Activated B cell treated with CpG ODN at 0.5 μM for 24 hours (primary cell): ENCODE results near the gene SIRPB1. TPM values are rescaled to one million over a fixed set of nuclear protein-coding genes. Genes with fewer than 3 reads are reported as not detected.

ENCODE experiments used
- ATAC-seq: fragments of 200-7000 bp; cut with Tn5 transposase; one replicate; pipeline ENCODE4 v1.10.0; 2021; ENCODE audit warnings: low read depth, mild to moderate bottlenecking, moderate library complexity
- CTCF ChIA-PET: fragments of 350-600 bp; sonication (Branson Sonifier 250); formaldehyde crosslinking; loops from one replicate; lab custom pipeline; 2021; ENCODE audit warnings: antibody characterized with exemption; lab: Charles Lee
- POLR2A ChIA-PET: fragments of 350-600 bp; sonication (Branson Sonifier 250); formaldehyde crosslinking; loops from one replicate; lab custom pipeline; 2021; ENCODE audit warnings: antibody characterized with exemption; lab: Charles Lee
- DNase-seq: peaks from one replicate; pipeline ENCODE4 v3.0.0; 2022
- H3K27ac Mint-ChIP-seq: one replicate; pipeline ENCODE4 v1.8.0; 2020; ENCODE audit warnings: mixed read lengths
- H3K27me3 Mint-ChIP-seq: one replicate; pipeline ENCODE4 v1.8.0; 2021; ENCODE audit warnings: mixed read lengths
- H3K36me3 Mint-ChIP-seq: one replicate; pipeline ENCODE4 v1.8.0; 2021; ENCODE audit warnings: low read depth, mixed read lengths
- H3K4me1 Mint-ChIP-seq: one replicate; pipeline ENCODE4 v1.8.0; 2021; ENCODE audit warnings: mixed read lengths
- H3K4me3 Mint-ChIP-seq: one replicate; pipeline ENCODE4 v1.8.0; 2020; ENCODE audit warnings: mild to moderate bottlenecking, mixed read lengths
- H3K9me3 Mint-ChIP-seq: one replicate; pipeline ENCODE4 v1.8.0; 2020; ENCODE audit warnings: mixed read lengths
- intact Hi-C: fragments of 100-400 bp; cut with micrococcal nuclease; formaldehyde crosslinking; loops from one replicate; pipeline ENCODE4 v1.15.1; 2024
- total RNA-seq: library from RNA; stranded (reverse); gene quantifications from 2 replicates; pipeline ENCODE4 v1.2.3, GENCODE V29; 2022
- TF ChIP-seq, protein P1 (sequence below): fragments of 200-600 bp; IDR thresholded peaks from one replicate; pipeline ENCODE4 v1.8.0; 2022; ENCODE audit warnings: antibody characterized with exemption, mild to moderate bottlenecking

SIRPB1 gene
- total RNA-seq, 1 donor from 2014 or later: 1.1 TPM

DNA sequence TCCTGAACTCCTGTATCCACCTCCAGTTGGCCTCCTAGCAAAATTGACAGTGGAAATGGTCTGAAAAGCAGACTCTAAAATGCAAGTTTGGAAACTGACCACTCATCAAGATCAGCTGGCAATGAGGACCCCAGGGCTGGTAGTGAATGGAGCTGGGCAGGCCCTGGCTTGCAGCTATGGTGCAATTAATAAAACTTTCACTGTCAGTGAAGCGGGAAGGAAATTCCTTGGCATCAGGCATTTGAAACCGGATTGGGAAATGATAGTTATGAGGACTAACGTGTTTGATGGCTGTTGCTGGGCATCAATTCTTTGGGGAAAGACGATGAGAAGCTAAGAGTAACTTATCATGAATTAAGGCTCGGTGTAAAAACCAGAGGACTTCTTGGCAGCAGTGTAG is 19.1 kb downstream of the SIRPB1 start:
- ChIA-PET CTCF (no interaction called here), POLR2A (no interaction called here)
- no peak for ATAC-seq
- no peak for DNase-seq
- intact Hi-C loops: no loop called here
- no peak overlapping the region for H3K27ac Mint-ChIP-seq
- no peaks in the 10 kb centered on the region for H3K9me3 Mint-ChIP-seq
- no peaks in the 10 kb centered on the region for H3K27me3 Mint-ChIP-seq
- no peaks in the 10 kb centered on the region for H3K4me1 Mint-ChIP-seq
- no peaks in the 10 kb centered on the region for H3K36me3 Mint-ChIP-seq
- TF ChIP-seq, protein P1, sequence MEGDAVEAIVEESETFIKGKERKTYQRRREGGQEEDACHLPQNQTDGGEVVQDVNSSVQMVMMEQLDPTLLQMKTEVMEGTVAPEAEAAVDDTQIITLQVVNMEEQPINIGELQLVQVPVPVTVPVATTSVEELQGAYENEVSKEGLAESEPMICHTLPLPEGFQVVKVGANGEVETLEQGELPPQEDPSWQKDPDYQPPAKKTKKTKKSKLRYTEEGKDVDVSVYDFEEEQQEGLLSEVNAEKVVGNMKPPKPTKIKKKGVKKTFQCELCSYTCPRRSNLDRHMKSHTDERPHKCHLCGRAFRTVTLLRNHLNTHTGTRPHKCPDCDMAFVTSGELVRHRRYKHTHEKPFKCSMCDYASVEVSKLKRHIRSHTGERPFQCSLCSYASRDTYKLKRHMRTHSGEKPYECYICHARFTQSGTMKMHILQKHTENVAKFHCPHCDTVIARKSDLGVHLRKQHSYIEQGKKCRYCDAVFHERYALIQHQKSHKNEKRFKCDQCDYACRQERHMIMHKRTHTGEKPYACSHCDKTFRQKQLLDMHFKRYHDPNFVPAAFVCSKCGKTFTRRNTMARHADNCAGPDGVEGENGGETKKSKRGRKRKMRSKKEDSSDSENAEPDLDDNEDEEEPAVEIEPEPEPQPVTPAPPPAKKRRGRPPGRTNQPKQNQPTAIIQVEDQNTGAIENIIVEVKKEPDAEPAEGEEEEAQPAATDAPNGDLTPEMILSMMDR: no peak
- no peak overlapping the region for H3K4me3 Mint-ChIP-seq

DNA sequence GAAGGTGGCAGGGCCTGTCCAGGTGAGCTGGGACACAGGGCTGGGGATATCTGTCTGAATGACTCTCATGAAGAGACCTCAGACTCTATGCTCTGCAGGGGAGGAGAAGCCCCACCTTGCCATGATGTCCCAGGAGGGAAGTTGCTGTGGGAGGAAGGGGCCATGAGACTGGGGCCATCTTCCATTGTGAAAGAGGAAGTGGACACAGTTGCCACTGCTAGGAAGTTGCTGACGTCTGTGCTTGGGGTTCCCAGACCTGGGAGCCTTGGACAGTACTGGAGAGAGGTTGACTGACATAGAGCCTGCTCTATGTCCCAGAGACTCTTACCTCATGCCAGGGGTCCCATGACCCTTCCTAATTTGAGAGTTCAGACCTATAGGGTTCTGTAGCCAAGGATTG is 24.5 kb downstream of the SIRPB1 start:
- Mint-ChIP-seq H3K27me3 (no peaks in the 10 kb centered on the region), H3K4me1 (peaks cover 5% of the 10 kb centered on the region), H3K36me3 (no peaks in the 10 kb centered on the region), H3K9me3 (no peaks in the 10 kb centered on the region), H3K27ac (no peak overlapping the region), H3K4me3 (no peak overlapping the region)
- TF ChIP-seq, protein P1: no peak
- intact Hi-C loops: no loop called here
- ATAC-seq: no peak
- CTCF ChIA-PET: no interaction called here
- no peak for DNase-seq
- POLR2A ChIA-PET: no interaction called here

DNA sequence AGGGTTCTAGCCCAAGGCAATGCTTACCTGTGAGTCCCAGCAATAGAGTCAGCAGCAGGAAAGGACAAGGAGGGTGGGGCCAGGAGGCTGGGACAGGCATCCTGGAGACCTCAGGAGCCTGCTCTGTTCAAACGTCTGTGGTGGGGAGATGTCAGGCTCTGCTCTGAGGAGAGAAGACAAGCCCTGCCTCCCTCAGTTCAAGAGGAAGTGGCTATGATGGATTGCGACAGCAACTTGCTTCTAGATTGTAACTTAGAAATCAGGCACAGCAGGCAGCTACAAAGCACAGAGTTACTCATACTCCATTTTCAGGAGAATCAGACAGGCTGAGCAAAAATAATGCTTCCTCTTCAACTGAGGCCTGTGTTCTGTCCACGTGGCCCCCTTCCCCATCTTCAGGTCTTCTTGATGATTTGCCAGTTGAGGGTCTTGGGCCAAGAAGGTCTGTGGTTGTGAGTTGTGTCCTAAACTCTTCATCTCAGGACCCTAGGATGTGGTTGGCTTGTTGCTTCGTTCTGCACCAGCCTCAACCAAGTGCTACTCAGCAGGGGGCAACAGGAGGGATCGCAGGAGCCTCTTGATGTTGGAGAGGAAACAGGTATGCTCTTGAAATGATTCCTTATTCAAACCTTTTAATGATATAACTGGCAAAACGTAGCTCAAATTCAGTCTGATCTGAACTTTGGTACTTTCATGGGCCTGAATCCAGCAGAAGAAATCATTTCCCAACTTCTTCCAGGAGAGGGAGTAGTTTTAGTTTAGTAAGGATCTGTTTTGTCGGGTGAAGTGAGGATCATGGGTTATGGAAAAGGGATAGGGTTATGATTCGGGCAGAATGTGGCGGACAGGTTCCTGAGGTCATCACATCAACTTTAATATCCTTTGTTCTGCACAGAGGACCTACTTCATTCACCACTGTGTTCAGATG is 31.0 kb downstream of the SIRPB1 start:
- Mint-ChIP-seq H3K4me1 (no peaks in the 10 kb centered on the region), H3K36me3 (no peaks in the 10 kb centered on the region), H3K9me3 (no peaks in the 10 kb centered on the region), H3K4me3 (no peak overlapping the region), H3K27me3 (no peaks in the 10 kb centered on the region), H3K27ac (no peak overlapping the region)
- intact Hi-C loops: no loop called here
- ChIA-PET POLR2A (no interaction called here), CTCF (no interaction called here)
- TF ChIP-seq, protein P1: no peak
- ATAC-seq (no peak), DNase-seq (no peak)

DNA sequence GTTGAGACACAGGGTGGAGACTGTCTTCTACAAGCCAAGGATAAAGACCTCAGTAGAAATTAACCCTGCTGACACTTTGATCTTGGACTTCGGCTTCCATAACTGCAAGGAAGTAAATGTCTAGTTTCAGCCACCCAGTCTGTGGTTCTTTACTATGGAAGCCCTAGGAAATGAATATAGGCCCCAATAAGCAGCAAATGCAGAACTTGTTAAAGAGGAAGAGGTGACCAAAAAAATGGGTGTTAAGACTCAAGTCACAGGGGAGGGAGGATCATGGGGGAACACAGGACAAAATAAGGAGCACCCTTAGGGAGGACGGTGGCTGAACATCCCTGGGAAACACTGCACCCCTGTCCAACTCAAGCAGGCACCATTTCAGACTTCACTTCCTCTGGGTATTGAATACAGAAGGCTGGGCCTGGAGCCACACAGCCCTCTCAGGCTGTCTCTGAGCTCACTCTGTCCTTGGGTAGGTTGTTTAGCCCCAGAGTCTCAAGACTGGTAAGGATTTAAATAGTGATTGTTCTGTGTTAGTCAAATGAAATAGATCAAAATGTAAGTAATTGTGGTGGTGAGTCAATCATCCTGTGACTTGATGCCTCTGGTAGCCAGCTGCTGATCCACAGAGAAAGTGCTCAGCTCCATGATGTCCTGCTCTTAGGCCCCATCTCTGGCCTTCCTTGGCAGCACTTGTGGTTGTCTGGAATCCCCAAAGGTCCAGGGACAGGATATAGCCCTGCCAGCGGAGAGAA is 31.9 kb downstream of the SIRPB1 start:
- intact Hi-C loops: no loop called here
- Mint-ChIP-seq H3K27ac (no peak overlapping the region), H3K36me3 (no peaks in the 10 kb centered on the region), H3K27me3 (no peaks in the 10 kb centered on the region), H3K4me1 (no peaks in the 10 kb centered on the region), H3K4me3 (no peak overlapping the region), H3K9me3 (no peaks in the 10 kb centered on the region)
- TF ChIP-seq, protein P1: no peak
- DNase-seq (no peak), ATAC-seq (no peak)
- CTCF ChIA-PET: no interaction called here
- POLR2A ChIA-PET: no interaction called here

DNA sequence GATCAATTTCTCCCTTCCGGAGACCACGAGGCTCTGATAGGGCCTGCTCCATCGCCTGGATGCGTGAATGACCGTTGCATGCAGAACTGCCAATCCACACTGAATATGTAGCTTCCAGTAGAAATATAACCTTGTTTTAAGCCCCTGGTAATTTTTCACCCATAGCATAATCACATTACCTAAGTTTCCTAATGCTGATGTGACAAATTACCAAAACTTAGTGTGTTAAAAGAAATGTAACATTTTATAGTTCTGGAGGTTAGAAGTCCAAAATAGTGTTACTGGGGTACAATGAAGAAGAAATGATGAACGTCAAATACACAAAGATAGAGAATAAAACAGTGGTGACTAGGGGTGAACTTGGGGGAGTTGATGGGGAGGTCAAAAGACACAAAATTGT is 40.3 kb downstream of the SIRPB1 start:
- no peak for DNase-seq
- POLR2A ChIA-PET: no interaction called here
- Mint-ChIP-seq H3K27ac (no peak overlapping the region), H3K36me3 (no peaks in the 10 kb centered on the region), H3K9me3 (no peaks in the 10 kb centered on the region), H3K4me1 (no peaks in the 10 kb centered on the region), H3K4me3 (no peak overlapping the region), H3K27me3 (peaks cover 2% of the 10 kb centered on the region)
- CTCF ChIA-PET: no interaction called here
- TF ChIP-seq, protein P1: no peak
- no peak for ATAC-seq
- intact Hi-C loops: no loop called here
